Esophagus squamous epithelium (tissue), 4 donors: ENCODE results near the gene RXFP3.

Experiments
- POLR2A ChIP-seq, 4 donors: fragments of 450-650 bp; IDR thresholded peaks; one replicate each; pipeline ENCODE4 v1.6.1; 2017; ENCODE audit warnings: antibody characterized with exemption in 4 of 4, mild to moderate bottlenecking in 4 of 4, moderate library complexity in 3 of 4
- TF ChIP-seq, protein P1 (sequence below), 6 experiments: fragments of 450-650 bp in 4 of 6; fragments of 200-600 bp in 2 of 6; sonication (generic) in 2 of 6; IDR thresholded peaks; one replicate each; pipeline ENCODE4 v1.5.1; 2016 to 2019; ENCODE audit warnings: antibody characterized with exemption in 6 of 6, mild to moderate bottlenecking in 4 of 6, moderate library complexity in 4 of 6

DNA sequence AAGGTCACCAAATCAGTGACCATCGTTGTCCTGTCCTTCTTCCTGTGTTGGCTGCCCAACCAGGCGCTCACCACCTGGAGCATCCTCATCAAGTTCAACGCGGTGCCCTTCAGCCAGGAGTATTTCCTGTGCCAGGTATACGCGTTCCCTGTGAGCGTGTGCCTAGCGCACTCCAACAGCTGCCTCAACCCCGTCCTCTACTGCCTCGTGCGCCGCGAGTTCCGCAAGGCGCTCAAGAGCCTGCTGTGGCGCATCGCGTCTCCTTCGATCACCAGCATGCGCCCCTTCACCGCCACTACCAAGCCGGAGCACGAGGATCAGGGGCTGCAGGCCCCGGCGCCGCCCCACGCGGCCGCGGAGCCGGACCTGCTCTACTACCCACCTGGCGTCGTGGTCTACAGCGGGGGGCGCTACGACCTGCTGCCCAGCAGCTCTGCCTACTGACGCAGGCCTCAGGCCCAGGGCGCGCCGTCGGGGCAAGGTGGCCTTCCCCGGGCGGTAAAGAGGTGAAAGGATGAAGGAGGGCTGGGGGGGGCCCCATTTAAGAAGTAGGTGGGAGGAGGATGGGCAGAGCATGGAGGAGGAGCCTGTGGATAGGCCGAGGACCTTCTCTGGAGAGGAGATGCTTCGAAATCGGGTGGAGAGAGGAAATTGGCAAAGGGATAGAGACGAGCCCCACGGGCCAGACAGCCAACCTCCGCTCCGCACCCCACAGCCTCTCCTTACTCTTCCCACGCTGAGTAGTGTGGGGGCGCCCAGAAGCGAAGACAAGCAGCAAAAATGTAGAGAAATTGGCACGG, 1.7 kb downstream of the RXFP3 start:
- TF ChIP-seq, protein P1, sequence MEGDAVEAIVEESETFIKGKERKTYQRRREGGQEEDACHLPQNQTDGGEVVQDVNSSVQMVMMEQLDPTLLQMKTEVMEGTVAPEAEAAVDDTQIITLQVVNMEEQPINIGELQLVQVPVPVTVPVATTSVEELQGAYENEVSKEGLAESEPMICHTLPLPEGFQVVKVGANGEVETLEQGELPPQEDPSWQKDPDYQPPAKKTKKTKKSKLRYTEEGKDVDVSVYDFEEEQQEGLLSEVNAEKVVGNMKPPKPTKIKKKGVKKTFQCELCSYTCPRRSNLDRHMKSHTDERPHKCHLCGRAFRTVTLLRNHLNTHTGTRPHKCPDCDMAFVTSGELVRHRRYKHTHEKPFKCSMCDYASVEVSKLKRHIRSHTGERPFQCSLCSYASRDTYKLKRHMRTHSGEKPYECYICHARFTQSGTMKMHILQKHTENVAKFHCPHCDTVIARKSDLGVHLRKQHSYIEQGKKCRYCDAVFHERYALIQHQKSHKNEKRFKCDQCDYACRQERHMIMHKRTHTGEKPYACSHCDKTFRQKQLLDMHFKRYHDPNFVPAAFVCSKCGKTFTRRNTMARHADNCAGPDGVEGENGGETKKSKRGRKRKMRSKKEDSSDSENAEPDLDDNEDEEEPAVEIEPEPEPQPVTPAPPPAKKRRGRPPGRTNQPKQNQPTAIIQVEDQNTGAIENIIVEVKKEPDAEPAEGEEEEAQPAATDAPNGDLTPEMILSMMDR (IDR thresholded peaks at IDR 0.05): no peak
- no peak for TF ChIP-seq POLR2A (IDR thresholded peaks at IDR 0.05)
